NCI-H1092 (cell line): ENCODE data around the gene SLC46A3.

Experiments
- DNase-seq: peaks from one replicate; lab custom pipeline; 2025; lab: John Stamatoyannopoulos, UW

Gene SLC46A3

DNA sequence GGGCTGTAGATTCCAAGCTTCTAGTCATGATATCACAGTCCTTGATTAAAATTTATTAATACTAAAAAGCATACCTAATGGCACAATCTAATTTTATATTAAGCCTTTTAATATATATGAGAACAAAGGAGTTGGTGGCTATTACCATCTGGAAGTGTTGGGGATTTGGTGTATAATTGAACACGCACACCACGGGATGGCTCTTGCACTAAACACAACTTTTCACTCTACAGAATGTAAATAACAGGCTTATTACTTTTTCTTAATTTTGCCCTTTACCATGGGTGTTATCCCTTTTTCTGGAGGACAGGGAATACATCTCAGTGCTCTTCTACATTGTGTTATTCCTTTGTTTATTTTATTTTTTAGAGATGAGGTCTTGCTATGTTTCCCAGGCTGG lies 38.2 kb downstream of the SLC46A3 start:
- DNase-seq: no peak

DNA sequence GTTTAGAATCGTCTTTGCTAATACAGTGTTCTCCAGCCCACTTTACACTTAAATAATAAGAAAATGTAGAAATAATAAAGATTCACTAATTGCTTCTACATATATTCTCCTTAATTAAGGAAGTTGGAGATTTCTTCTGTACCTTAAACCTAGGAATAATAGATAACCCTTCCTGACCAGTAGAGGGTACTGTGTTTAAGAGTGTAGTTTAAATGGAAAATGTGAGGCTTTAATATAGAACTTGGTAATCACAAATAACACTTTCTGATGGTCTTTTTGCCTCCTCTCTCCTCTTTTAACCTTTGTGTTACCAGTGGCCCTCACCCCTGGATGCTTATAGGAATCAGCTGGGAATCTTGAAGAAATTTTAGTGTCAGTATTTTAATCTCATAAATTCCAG lies 39.1 kb downstream of the SLC46A3 start:
- no peak for DNase-seq

DNA sequence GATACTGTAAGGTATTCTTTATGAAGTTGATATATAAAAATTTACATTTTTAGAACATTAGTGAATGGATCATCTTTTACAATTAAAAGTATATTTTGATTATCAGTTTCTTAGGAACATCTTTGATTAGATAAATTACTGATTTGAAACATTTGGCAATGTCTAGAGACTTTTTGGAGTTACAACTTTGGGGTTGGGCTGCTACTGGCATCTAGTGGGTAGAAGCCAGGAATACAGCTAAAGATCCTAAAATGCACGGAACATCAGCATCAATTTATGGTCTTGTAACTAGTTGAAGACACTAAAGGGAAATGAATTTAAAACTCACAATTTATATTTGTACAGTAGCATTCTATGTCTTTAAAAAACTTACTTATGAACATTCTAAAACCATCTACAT lies 40.0 kb downstream of the SLC46A3 start:
- DNase-seq: no peak

DNA sequence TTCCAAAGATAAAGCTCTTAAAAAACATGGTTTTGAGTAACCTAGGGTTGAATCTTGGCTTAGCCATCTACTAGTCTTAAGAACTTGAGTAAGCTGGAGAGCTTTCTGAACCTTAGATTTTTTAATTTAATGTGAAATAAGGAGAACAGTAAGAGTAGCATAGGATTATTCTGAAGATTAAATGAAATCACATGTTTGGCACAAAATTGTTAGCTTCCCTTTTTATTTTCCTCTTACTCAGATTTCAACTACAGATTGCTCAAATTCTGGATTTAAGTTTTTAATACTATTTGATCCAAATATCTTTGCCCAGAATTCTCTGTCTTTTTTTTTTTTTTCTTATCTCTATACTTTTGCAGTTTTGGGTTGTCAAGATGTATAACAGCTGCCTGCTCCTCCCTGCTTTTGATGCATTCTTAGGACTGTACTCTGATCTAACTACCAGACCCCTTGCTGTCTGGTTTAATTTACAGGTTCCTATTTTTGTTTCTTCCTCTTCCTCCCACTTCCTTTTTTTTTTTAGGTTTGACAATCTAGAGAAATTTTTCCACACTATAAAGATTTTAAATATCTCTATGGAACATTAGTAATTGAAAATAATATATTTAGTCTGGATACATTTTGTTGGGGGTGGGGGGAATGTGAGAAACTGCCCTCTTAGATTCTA lies 47.5 kb downstream of the SLC46A3 start:
- DNase-seq: no peak

DNA sequence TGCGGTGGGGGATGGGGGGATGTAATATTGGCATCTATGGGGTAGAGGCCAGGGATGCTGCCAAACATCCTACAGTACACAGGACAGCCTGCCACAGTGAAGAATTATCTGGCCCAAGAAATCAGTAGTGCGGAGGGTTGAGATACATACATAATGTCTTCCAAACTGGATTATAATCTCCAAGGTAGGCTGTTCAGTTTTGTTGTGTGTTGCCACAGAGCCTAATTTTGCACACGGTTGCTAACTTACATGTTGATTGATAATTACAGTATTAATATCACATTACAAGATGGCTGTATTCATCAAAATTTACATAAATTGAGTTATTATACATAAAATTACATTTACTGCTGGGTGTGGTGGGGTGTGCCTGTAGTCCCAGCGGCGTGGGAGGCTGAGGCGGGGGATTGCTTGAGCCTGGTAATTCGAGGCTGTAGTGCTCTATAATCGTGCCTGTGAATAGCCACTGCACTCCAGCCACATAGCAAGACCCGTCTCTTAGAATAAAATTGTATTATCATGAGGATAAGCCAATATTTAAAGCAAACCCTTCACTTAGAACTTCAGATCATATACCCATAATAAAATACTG lies 51.8 kb downstream of the SLC46A3 start:
- DNase-seq: no peak

DNA sequence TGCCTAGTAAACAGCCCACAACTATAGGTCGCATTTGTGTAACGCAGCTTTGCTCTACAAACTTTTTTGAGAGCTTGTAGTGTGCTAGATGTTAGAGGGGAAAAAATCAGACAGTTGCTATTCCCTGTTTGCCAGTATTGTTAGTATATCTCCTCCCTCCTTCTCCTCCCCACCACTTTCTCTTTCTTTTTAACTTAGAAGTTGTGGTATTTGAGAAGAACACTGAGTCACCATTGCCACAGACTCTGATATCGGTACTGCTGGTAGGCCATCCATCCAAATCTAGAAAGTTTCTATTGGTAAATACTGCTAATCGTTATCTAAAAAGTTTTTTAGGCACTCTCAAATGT lies 59.2 kb downstream of the SLC46A3 start:
- no peak for DNase-seq

DNA sequence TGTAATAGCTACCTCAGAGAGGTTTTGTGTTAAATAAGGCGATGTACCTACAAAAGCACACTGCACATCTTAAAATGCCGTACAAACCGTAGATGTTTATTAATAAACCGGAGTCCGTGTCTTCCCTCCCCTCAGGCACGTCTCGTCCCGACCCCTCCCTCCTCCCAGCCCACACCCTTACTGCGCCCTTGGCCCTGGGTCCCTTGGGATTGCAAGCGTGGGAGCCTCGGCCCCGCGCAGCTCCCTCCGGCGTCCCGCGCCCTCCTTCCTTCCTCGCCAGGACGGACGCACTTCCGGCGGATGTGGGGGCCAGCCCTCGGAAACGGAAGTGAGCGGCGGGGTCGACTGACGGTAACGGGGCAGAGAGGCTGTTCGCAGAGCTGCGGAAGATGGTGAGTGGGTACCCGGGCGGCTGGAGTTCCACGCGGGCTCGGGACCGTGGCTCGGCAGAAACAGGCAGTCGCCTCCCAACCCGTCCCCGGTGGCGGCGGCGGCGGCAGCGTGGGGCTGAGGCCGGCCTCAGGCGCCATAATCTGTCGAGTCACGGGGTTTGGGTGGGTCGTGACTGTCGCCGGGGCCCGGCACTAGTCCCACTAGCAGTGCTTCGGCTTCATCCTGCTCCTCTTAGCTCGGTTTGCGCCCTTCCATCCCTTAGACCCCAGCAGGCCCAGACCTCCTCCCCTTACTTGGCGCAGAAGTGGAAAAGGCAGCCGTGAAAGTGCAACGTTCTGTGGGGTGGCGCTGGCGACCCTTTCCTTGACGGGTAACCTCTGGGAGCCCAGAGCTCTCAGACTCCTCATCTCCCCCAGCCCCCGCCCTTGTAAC lies 59.8 kb downstream of the SLC46A3 start, which contains the start of gene POMP:
TSS of gene POMP (plus strand) at position 335 of the 825 bp plus-strand sequence. CDS start at position 390, 55 bp downstream.
- DNase-seq: peak; percentile 91

DNA sequence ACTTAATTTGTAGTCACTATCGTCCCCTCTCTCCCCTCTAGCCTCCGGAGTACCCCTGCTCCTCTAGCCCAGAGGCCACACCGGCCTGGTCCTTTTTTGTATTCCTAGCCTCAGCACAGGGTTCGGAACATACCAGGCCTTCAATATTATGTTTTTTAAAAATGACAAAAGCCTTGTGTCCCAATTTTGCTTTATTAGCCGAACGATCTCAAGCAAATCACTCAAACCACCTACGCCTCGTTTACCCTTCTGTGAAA lies 60.3 kb downstream of the SLC46A3 start:
- DNase-seq: peak; percentile 20

DNA sequence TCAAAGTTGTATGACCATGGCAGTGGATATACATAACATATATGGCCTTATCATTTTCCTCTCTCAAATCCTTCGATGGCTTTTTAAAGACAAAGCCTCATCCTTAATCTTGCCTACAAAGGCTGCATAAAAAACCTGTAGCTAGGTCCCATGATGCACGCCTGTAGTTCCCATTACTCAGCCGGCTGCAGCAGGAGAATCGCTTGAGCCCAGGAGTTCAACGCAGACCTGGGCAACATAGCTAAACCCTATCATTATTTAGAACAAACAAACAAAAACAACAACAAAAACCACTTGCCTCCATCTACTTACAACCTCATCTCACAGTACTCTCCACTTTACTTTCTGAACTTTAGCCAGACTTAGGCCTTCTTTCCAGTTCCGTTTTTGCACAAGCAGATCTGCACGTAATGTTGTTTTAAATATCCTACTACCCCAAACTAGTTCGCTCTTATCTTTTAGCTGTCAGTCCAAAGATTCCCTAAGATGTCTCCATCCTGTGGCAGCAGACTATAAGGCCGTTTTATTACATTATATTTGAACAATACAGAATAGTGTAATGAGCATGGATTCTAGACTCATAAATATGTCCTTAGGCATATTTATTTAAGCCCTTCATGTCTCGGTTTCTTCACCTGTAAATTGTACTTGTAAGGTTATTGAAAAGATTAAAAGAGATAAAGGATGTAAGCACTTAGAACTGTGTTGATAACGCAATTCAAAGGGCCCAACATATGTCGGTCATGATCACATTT lies 60.8 kb downstream of the SLC46A3 start:
- DNase-seq: no peak

DNA sequence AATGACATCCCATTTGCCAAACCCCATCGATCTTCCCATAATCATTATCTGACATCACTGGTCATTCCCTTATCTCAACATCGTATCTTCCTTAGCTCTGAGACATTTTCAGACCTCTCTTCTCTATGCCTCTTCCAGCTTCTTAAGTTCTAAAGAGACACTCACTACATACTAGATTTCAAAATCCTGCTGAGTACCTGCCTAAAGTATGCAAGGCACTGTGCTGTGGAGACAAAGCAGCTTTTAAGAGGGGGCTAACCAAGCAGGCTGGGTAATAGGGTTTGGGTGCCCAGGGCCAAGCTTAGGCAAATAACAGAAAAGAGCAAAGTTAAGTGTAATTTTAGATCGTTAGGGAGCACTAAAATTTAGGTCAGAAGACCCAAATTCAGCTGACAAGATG lies 63.2 kb downstream of the SLC46A3 start:
- no peak for DNase-seq

DNA sequence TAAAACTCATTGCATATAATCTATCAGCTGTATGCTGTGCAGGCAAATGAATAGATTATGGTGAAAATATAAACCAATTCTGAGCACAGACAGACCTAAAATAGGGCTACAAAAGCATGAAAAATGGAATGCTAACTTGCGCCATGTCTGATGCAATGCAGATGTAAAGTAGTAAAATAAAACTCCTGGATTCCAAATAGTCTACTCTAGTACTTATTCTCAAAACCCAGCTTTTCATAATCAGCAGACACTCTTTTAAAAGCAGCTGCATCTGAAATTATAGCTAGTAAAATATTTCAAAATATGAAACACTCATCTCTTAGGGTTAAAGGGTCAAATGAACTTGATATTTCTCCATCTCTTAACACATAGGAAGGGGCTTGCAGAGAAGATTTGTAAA lies 64.5 kb downstream of the SLC46A3 start:
- DNase-seq: no peak

DNA sequence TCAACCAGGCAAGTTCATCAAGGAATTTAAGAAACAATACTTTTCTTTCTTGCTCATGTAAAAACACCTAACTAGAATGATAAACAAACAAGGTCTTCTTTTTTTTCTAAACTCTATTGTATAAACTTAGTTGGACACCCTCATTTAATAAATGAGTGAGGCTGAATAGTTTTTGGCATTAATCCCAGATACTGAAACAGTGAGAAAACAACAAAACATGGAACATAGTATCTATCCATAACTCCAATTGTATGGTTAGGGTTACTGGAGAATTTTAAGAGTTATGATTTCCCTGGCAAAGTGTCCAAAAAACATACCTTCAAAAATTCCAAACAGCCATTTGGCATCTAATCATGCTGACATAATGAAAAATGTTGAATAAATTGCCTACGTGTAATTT lies 65.7 kb downstream of the SLC46A3 start:
- DNase-seq: no peak

DNA sequence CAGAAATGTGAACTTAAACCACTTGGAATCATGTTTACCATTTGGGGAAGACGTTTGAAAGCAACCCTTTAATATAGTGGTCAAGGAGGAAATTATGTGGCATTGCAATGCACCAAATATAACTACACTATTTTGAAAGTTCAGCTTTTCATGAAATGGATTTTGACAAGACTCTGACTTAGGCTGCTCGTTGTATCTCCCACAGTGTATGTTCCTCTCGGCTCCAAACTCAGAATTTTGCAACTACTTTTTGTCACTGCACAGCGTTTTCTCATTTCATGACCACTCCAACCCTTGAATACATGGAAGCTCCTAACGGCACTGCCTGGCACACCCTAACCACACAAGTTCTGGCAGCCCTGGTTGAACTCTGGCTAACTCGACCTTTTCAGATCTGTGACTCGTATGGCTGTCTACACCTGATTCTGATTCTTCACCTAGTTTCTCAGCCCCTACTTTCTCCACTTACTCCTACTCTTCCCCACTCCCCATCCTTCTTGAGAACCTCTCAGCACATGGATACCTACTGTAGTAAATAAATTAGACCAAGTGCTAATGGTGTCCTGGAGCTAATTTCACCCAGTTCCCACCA lies 66.9 kb downstream of the SLC46A3 start:
- DNase-seq: no peak

DNA sequence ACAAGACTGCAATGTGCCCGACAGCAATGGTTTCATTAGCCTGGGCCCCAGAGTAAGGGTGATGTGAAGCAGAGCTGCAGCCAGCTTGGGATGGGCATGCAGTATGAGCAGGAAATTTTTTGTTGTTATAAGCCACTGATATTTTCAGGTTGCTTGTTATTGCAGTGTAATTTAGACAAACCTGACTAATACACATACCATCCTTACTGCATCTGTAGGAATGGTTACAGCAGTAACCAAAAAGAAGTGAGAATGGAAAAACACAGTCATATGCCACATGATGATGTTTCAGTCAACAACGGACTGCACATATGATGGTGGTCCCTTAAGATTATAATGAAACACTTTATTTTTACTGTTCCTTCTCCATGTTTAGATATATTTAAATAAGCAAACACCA lies 68.5 kb downstream of the SLC46A3 start:
- no peak for DNase-seq
